HL-60 (cell line): Measurements from ENCODE around the gene FBXO8.
"Not testable (repeated sequence)": the region's sequence is repeated elsewhere in the genome, so short reads cannot be mapped to it uniquely, and the experiment has no call there.

Experiments
- DNase-seq, 2 experiments: peaks; one replicate each; pipeline ENCODE4 v3.0.0-alpha.2; 2010 to 2020; ENCODE audit warnings: low read depth in 1 of 2, low spot score in 1 of 2
- H3K27ac ChIP-seq: fragments of 250-450 bp; sonication (Bioruptor Pico); replicated peaks from 2 replicates; pipeline ENCODE4 v1.5.1; 2020; ENCODE audit warnings: mild to moderate bottlenecking, moderate library complexity
- H3K27me3 ChIP-seq: fragments of 250-450 bp; sonication (Bioruptor Pico); 2 replicates; pipeline ENCODE4 v1.5.1; 2021; ENCODE audit warnings: mild to moderate bottlenecking, moderate library complexity; ENCODE audit not compliant: insufficient read depth, poor library complexity, severe bottlenecking
- H3K4me3 ChIP-seq: replicated peaks from 2 replicates; pipeline ENCODE4 v1.5.1; 2011; ENCODE audit warnings: mild to moderate bottlenecking, control low read depth, low read length; ENCODE audit not compliant: insufficient read depth
- CTCF ChIP-seq: IDR thresholded peaks from one replicate; pipeline ENCODE4 v1.5.1; 2011; ENCODE audit warnings: low read length, control low read depth, inconsistent platforms; ENCODE audit not compliant: insufficient read depth
- GABPA ChIP-seq: IDR thresholded peaks from 2 replicates; pipeline ENCODE4 v1.6.1; 2012; ENCODE audit warnings: low read depth
- POLR2AphosphoS5 ChIP-seq: IDR thresholded peaks from 2 replicates; pipeline ENCODE4 v1.6.1; 2012; ENCODE audit warnings: low read depth
- REST ChIP-seq: IDR thresholded peaks from 2 replicates; pipeline ENCODE4 v1.6.1; 2012; ENCODE audit warnings: low read depth; ENCODE audit not compliant: insufficient replicate concordance
- SPI1 ChIP-seq: IDR thresholded peaks from 2 replicates; pipeline ENCODE4 v1.6.1; 2012; ENCODE audit warnings: low read depth, mild to moderate bottlenecking, borderline replicate concordance

The FBXO8 gene

GRCh38 chr4:174305961-174306360 is 22.5 kb upstream of the FBXO8 start:
- no peak overlapping the region for H3K27ac ChIP-seq
- no peaks in the 10 kb centered on the region for H3K27me3 ChIP-seq
- no peak for TF ChIP-seq SPI1
- no peak for DNase-seq
- H3K4me3 ChIP-seq: no peak overlapping the region

GRCh38 chr4:174304664-174305063 is 21.2 kb upstream of the FBXO8 start:
- DNase-seq: no peak
- Histone ChIP-seq H3K27me3 (no peaks in the 10 kb centered on the region), H3K4me3 (no peak overlapping the region), H3K27ac (no peak overlapping the region)
- TF ChIP-seq GABPA (no peak), CTCF (no peak), SPI1 (no peak), REST (no peak), POLR2AphosphoS5 (no peak)

- Histone ChIP-seq H3K27me3 (no peaks in the 10 kb centered on the region), H3K4me3 (no peak overlapping the region), H3K27ac (no peak overlapping the region)
- TF ChIP-seq POLR2AphosphoS5 (no peak), SPI1 (no peak), GABPA (no peak), CTCF (no peak), REST (no peak)
- DNase-seq: no peak
Measured at GRCh38 chr4:174303687-174304086, 20.2 kb upstream of the FBXO8 start.

GRCh38 chr4:174295142-174295541 is 11.7 kb upstream of the FBXO8 start:
- H3K4me3 ChIP-seq, H3K27ac ChIP-seq, DNase-seq, H3K27me3 ChIP-seq: not testable (repeated sequence)

GRCh38 chr4:174294641-174295040 is 11.2 kb upstream of the FBXO8 start:
- H3K4me3 ChIP-seq, H3K27ac ChIP-seq, H3K27me3 ChIP-seq, DNase-seq: not testable (repeated sequence)
